Activated naive CD8-positive, alpha-beta T cell treated with anti-CD3 and anti-CD28 coated beads, Interleukin-2, amount 10 ng/mL, durations not matched to agents 7 days and 5 days (primary cell): ENCODE results near the gene SMO. TPM values are rescaled to one million over a fixed set of nuclear protein-coding genes. Genes with fewer than 3 reads are reported as not detected.
"Not testable (repeated sequence)": the region's sequence is repeated elsewhere in the genome, so short reads cannot be mapped to it uniquely, and the experiment has no call there.

Source experiments
- ATAC-seq: fragments of 150-1000 bp; cut with Tn5 transposase; one replicate; pipeline ENCODE4 v1.10.0; 2021; ENCODE audit warnings: low read depth, moderate library complexity
- POLR2A ChIA-PET: fragments of 350-600 bp; sonication (Branson Sonifier 250); formaldehyde crosslinking; loops from one replicate; lab custom pipeline; 2021; ENCODE audit warnings: antibody characterized with exemption; lab: Charles Lee
- DNase-seq: peaks from one replicate; pipeline ENCODE4 v3.0.0; 2021
- H3K27ac Mint-ChIP-seq: one replicate; pipeline ENCODE4 v1.8.0; 2022; ENCODE audit warnings: mild to moderate bottlenecking, mixed read lengths
- H3K27me3 Mint-ChIP-seq: one replicate; pipeline ENCODE4 v1.8.0; 2022; ENCODE audit warnings: mild to moderate bottlenecking, moderate library complexity, mixed read lengths
- H3K36me3 Mint-ChIP-seq: one replicate; pipeline ENCODE4 v1.8.0; 2021; ENCODE audit warnings: mild to moderate bottlenecking, mixed read lengths
- H3K4me1 Mint-ChIP-seq: one replicate; pipeline ENCODE4 v1.8.0; 2021; ENCODE audit warnings: mixed read lengths
- H3K4me3 Mint-ChIP-seq: one replicate; pipeline ENCODE4 v1.8.0; 2022; ENCODE audit warnings: mild to moderate bottlenecking, moderate library complexity, mixed read lengths
- H3K9me3 Mint-ChIP-seq: one replicate; pipeline ENCODE4 v1.8.0; 2021; ENCODE audit warnings: mixed read lengths
- total RNA-seq, 2 experiments: library from RNA; stranded (reverse); gene quantifications; one replicate each; pipeline ENCODE4 v1.2.3, GENCODE V29; 2021

The SMO gene
- total RNA-seq, 2 experiments from 2014 or later: 0.20 TPM; not detected in 1

DNA sequence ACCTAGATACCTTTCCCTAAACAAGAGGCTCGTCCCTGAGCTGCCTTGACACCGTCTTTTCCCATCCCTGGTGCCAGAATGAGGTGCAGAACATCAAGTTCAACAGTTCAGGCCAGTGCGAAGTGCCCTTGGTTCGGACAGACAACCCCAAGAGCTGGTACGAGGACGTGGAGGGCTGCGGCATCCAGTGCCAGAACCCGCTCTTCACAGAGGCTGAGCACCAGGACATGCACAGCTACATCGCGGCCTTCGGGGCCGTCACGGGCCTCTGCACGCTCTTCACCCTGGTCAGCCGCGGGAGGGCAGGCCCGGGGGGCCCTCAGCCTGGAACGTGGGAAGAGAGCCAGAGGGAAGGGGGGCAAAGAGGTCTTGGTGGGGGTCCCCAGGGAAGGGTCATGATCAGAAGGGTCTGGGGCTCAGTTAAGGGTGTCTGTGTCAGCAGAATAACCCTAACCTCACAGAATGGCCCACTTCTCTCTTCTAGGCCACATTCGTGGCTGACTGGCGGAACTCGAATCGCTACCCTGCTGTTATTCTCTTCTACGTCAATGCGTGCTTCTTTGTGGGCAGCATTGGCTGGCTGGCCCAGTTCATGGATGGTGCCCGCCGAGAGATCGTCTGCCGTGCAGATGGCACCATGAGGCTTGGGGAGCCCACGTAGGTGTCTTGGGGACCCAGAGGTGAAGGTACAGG, 16.8 kb downstream of the SMO start:
- POLR2A ChIA-PET: no interaction called here
- Mint-ChIP-seq H3K27ac (no peak overlapping the region), H3K4me3 (no peak overlapping the region), H3K27me3 (peaks cover 3% of the 10 kb centered on the region), H3K4me1 (peaks cover 3% of the 10 kb centered on the region), H3K9me3 (no peaks in the 10 kb centered on the region), H3K36me3 (no peaks in the 10 kb centered on the region)
- ATAC-seq (no peak), DNase-seq (no peak)

DNA sequence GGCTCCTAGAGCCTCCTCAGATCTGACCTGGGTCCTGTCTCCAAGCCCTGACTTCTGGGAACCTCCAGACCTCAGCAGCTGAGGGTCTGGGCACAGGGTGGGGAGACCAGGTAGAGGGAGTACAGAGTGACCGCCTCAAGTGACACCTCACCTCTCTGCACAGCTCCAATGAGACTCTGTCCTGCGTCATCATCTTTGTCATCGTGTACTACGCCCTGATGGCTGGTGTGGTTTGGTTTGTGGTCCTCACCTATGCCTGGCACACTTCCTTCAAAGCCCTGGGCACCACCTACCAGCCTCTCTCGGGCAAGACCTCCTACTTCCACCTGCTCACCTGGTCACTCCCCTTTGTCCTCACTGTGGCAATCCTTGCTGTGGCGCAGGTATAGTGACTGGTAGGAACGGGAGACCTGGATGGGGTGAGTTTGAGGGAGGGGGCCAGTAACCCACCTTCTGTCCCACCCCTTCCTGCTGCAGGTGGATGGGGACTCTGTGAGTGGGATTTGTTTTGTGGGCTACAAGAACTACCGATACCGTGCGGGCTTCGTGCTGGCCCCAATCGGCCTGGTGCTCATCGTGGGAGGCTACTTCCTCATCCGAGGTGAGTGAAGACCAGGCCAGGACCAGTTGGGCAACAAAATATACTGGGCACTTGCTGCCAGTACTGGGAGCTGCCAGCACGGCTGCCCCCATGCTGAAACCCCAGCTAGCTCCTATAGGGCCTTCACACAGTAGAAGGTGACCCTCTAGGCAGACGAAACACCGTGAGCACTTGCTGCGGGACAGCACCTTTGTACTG, 17.8 kb downstream of the SMO start:
- peaks cover 3% of the 10 kb centered on the region for H3K27me3 Mint-ChIP-seq
- H3K36me3 Mint-ChIP-seq: no peaks in the 10 kb centered on the region
- ATAC-seq (no peak), DNase-seq (no peak)
- H3K9me3 Mint-ChIP-seq: no peaks in the 10 kb centered on the region
- H3K27ac Mint-ChIP-seq: no peak overlapping the region
- POLR2A ChIA-PET: no interaction called here
- H3K4me1 Mint-ChIP-seq: peaks cover 5% of the 10 kb centered on the region
- no peak overlapping the region for H3K4me3 Mint-ChIP-seq

DNA sequence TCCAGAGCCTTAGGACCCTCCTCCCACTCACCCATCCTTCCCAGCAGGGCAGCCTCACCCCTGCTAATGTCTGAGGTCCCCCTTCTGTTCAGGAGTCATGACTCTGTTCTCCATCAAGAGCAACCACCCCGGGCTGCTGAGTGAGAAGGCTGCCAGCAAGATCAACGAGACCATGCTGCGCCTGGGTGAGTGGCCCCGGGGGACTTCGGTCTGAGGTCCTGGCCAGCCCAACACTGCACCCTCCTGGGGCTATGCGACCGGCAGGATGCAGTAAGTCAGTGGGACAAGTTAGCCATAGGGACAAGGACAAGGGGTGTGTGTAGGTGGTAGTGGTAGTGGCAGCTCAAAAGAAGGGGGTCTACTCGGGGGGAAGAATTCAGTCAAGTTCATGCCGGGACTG, 20.2 kb downstream of the SMO start:
- Mint-ChIP-seq H3K4me1 (peaks cover 5% of the 10 kb centered on the region), H3K9me3 (no peaks in the 10 kb centered on the region), H3K4me3 (no peak overlapping the region), H3K27ac (no peak overlapping the region), H3K27me3 (peaks cover 3% of the 10 kb centered on the region), H3K36me3 (no peaks in the 10 kb centered on the region)
- ATAC-seq (no peak), DNase-seq (no peak)
- POLR2A ChIA-PET: no interaction called here

GRCh38 chr7:129209067-129209926, 20.9 kb downstream of the SMO start:
- ATAC-seq (no peak), DNase-seq (no peak)
- Mint-ChIP-seq H3K27ac (no peak overlapping the region), H3K4me3 (no peak overlapping the region), H3K4me1 (peaks cover 5% of the 10 kb centered on the region), H3K36me3 (no peaks in the 10 kb centered on the region), H3K9me3 (no peaks in the 10 kb centered on the region), H3K27me3 (peaks cover 3% of the 10 kb centered on the region)
- POLR2A ChIA-PET: no interaction called here

DNA sequence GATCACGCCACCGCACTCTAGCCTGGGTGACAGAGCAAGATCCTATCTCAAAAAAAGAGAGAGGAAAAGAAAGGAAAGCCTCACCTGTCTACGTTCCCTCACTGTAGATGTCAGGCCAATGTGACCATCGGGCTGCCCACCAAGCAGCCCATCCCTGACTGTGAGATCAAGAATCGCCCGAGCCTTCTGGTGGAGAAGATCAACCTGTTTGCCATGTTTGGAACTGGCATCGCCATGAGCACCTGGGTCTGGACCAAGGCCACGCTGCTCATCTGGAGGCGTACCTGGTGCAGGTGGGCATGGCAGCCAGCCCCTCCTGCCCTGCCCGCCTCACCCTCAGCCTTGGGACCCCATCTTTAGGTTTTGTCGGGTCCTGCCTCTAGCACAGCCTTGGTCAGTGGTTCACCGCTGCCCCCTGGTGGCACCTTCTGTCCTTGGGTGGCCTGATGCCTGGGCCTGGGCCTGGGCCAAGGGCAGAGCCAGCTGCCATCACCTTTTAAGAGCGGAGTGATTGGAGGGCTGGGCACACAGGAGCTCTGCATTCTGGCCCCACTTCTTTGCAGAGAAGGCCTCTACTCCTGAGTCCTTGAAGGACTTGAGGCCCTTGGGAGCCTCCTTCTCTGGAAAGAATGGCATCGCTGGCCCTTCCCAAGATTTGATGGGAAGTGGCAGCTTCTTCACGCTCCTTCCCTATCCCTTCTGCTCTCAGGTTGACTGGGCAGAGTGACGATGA, 22.0 kb downstream of the SMO start:
- H3K27me3 Mint-ChIP-seq: peaks cover 3% of the 10 kb centered on the region
- ATAC-seq (peak; percentile 82), DNase-seq (peak; percentile 83)
- no peaks in the 10 kb centered on the region for H3K36me3 Mint-ChIP-seq
- no peak overlapping the region for H3K4me3 Mint-ChIP-seq
- H3K4me1 Mint-ChIP-seq: peaks cover 5% of the 10 kb centered on the region
- POLR2A ChIA-PET: no interaction called here
- no peak overlapping the region for H3K27ac Mint-ChIP-seq
- H3K9me3 Mint-ChIP-seq: no peaks in the 10 kb centered on the region

GRCh38 chr7:129210989-129211312, 22.5 kb downstream of the SMO start:
- peaks cover 3% of the 10 kb centered on the region for H3K4me1 Mint-ChIP-seq
- no peak for ATAC-seq
- POLR2A ChIA-PET: no interaction called here

DNA sequence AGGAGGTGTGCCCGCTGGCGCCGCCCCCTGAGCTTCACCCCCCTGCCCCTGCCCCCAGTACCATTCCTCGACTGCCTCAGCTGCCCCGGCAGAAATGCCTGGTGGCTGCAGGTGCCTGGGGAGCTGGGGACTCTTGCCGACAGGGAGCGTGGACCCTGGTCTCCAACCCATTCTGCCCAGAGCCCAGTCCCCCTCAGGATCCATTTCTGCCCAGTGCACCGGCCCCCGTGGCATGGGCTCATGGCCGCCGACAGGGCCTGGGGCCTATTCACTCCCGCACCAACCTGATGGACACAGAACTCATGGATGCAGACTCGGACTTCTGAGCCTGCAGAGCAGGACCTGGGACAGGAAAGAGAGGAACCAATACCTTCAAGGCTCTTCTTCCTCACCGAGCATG, 23.7 kb downstream of the SMO start:
- peaks cover 3% of the 10 kb centered on the region for H3K27me3 Mint-ChIP-seq
- ATAC-seq (no peak), DNase-seq (no peak)
- no peaks in the 10 kb centered on the region for H3K9me3 Mint-ChIP-seq
- H3K4me1 Mint-ChIP-seq: peaks cover 2% of the 10 kb centered on the region
- H3K4me3 Mint-ChIP-seq: no peak overlapping the region
- no peaks in the 10 kb centered on the region for H3K36me3 Mint-ChIP-seq
- POLR2A ChIA-PET: no interaction called here
- no peak overlapping the region for H3K27ac Mint-ChIP-seq

More at GRCh38 chr7:129210989-129211312, 22.5 kb downstream of the SMO start:
- no peaks in the 10 kb centered on the region for H3K36me3 Mint-ChIP-seq
- H3K27me3 Mint-ChIP-seq: peaks cover 3% of the 10 kb centered on the region
- no peak overlapping the region for H3K27ac Mint-ChIP-seq
- DNase-seq: no peak
- no peaks in the 10 kb centered on the region for H3K9me3 Mint-ChIP-seq
- no peak overlapping the region for H3K4me3 Mint-ChIP-seq

- Mint-ChIP-seq H3K9me3 (no peaks in the 10 kb centered on the region), H3K27ac (no peak overlapping the region), H3K4me1 (peaks cover 2% of the 10 kb centered on the region), H3K4me3 (no peak overlapping the region), H3K27me3 (peaks cover 3% of the 10 kb centered on the region), H3K36me3 (no peaks in the 10 kb centered on the region)
- ATAC-seq (no peak), DNase-seq (no peak)
- POLR2A ChIA-PET: no interaction called here
Measured at GRCh38 chr7:129212596-129212995, 24.2 kb downstream of the SMO start.

GRCh38 chr7:129213828-129214227, 25.4 kb downstream of the SMO start:
- Mint-ChIP-seq H3K36me3 (no peaks in the 10 kb centered on the region), H3K9me3 (no peaks in the 10 kb centered on the region), H3K27me3 (no peaks in the 10 kb centered on the region), H3K4me1 (peaks cover 4% of the 10 kb centered on the region), H3K4me3 (no peak overlapping the region), H3K27ac (no peak overlapping the region)
- ATAC-seq (no peak), DNase-seq (no peak)
- POLR2A ChIA-PET: interaction anchor here (0.7 kb wide), 1 partner anchor 866 kb away, joined by 4 read pairs; no protein-coding TSS in a partner anchor

GRCh38 chr7:129215691-129216090, 27.3 kb downstream of the SMO start:
- H3K27ac Mint-ChIP-seq, ATAC-seq, H3K27me3 Mint-ChIP-seq, DNase-seq, H3K36me3 Mint-ChIP-seq, H3K4me3 Mint-ChIP-seq, H3K4me1 Mint-ChIP-seq, H3K9me3 Mint-ChIP-seq, POLR2A ChIA-PET: not testable (repeated sequence)

DNA sequence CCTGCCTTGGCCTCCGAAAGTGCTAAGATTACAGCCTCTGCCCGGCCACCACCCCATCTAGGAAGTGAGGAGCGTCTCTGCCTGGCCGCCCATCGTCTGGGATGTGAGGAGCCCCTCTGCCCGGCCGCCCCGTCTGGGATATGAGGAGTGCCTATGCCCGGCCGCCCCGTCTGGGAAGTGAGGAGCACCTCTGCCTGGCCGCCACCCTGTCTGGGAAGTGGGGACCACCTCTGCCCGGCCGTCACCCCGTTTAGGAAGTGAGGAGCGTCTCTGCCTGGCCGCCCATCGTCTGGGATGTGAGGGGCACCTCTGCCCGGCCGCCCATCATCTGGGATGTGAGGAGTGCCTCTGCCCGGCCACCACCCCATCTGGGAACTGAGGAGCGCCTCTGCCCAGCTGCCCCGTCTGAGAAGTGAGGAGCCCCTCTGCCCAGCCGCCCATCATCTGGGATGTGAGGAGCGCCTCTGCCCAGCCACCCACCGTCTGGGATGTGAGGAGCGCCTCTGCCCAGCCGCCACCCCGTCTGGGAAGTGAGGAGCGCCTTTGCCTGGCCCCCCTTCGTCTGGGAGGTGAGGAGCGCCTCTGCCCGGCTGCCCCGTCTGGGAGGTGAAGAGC, 27.8 kb downstream of the SMO start:
- H3K9me3 Mint-ChIP-seq, POLR2A ChIA-PET, H3K36me3 Mint-ChIP-seq: not testable (repeated sequence)

GRCh38 chr7:129216821-129217416, 28.5 kb downstream of the SMO start:
- POLR2A ChIA-PET, H3K36me3 Mint-ChIP-seq: not testable (repeated sequence)

More for the DNA sequence above, 27.8 kb downstream of the SMO start:
- not testable (repeated sequence) for ATAC-seq, H3K27ac Mint-ChIP-seq, H3K4me1 Mint-ChIP-seq, H3K4me3 Mint-ChIP-seq, H3K27me3 Mint-ChIP-seq, DNase-seq

More at GRCh38 chr7:129216821-129217416, 28.5 kb downstream of the SMO start:
- not testable (repeated sequence) for H3K4me3 Mint-ChIP-seq, DNase-seq, H3K4me1 Mint-ChIP-seq, H3K27ac Mint-ChIP-seq, H3K9me3 Mint-ChIP-seq, H3K27me3 Mint-ChIP-seq, ATAC-seq
